HEK293 (cell line): ENCODE data around the gene HP1BP3.
"Not testable (repeated sequence)": the region's sequence is repeated elsewhere in the genome, so short reads cannot be mapped to it uniquely, and the experiment has no call there.

Source experiments
- CTCF ChIA-PET: fragments of 350-600 bp; formaldehyde crosslinking; extraction: SDS; loops from one replicate; lab custom pipeline; 2021; ENCODE audit warnings: antibody characterized with exemption; lab: Yijun Ruan, JAX
- POLR2A ChIA-PET: fragments of 300-600 bp; formaldehyde crosslinking; extraction: SDS; loops from one replicate; lab custom pipeline; 2020; ENCODE audit warnings: antibody characterized with exemption, inconsistent platforms; lab: Yijun Ruan, JAX
- H3K27ac ChIP-seq: fragments of 200-500 bp; sonication (Bioruptor generic); 2 replicates; pipeline ENCODE4 v1.5.1; 2014; ENCODE audit warnings: low read depth, low read length, control low read depth, inconsistent platforms; ENCODE audit errors: extremely low read depth
- H3K36me3 ChIP-seq, 2 experiments: fragments of 200-500 bp in 1 of 2; sonication (Bioruptor generic) in 1 of 2; 1 replicate in 1 of 2; 2 replicates in 1 of 2; pipeline ENCODE4 v1.5.1; 2014 to 2017; ENCODE audit warnings: inconsistent platforms in 2 of 2, low read length in 2 of 2; ENCODE audit not compliant: control insufficient read depth in 2 of 2, insufficient read depth in 1 of 2
- H3K4me1 ChIP-seq: fragments of 200-500 bp; sonication (Bioruptor generic); 2 replicates; pipeline ENCODE4 v1.5.1; 2014; ENCODE audit warnings: mild to moderate bottlenecking, low read length, inconsistent platforms; ENCODE audit not compliant: control insufficient read depth, insufficient read depth
- H3K4me3 ChIP-seq: 2 replicates; pipeline ENCODE4 v1.5.1; 2011; ENCODE audit warnings: low read depth, mild to moderate bottlenecking, control low read depth, low read length, moderate library complexity
- H3K9me3 ChIP-seq: fragments of 200-500 bp; sonication (Bioruptor generic); 2 replicates; pipeline ENCODE4 v1.5.1; 2014; ENCODE audit warnings: low read depth, low read length, inconsistent platforms; ENCODE audit not compliant: control insufficient read depth, insufficient read depth
- FEZF1 ChIP-seq: fragments of 450-650 bp; formaldehyde crosslinking; IDR thresholded peaks from 2 replicates; pipeline ENCODE4 v1.5.1; 2016; ENCODE audit warnings: missing biosample characterization, missing genetic modification characterization
- HOXA7 ChIP-seq: sonication (generic); formaldehyde crosslinking; IDR thresholded peaks from 2 replicates; pipeline ENCODE4 v1.8.1; 2022; ENCODE audit warnings: missing genetic modification reagents, borderline replicate concordance
- MZF1 ChIP-seq: fragments of 450-650 bp; formaldehyde crosslinking; IDR thresholded peaks from 2 replicates; pipeline ENCODE4 v1.5.1; 2017; ENCODE audit warnings: missing biosample characterization, missing genetic modification characterization, borderline replicate concordance
- PATZ1 ChIP-seq: fragments of 450-650 bp; formaldehyde crosslinking; IDR thresholded peaks from 2 replicates; pipeline ENCODE4 v1.5.1; 2016; ENCODE audit warnings: missing biosample characterization, missing genetic modification characterization
- SCRT2 ChIP-seq: fragments of 450-650 bp; formaldehyde crosslinking; IDR thresholded peaks from 2 replicates; pipeline ENCODE4 v1.5.1; 2016; ENCODE audit warnings: missing biosample characterization, missing genetic modification characterization
- SETDB1 ChIP-seq: IDR thresholded peaks from one replicate; pipeline ENCODE4 v1.6.1; 2017; ENCODE audit warnings: mild to moderate bottlenecking, low read length, moderate library complexity, mixed read lengths; ENCODE audit not compliant: insufficient read length
- SP7 ChIP-seq: fragments of 450-650 bp; formaldehyde crosslinking; IDR thresholded peaks from 2 replicates; pipeline ENCODE4 v1.5.1; 2016; ENCODE audit warnings: missing biosample characterization, missing genetic modification characterization
- ZNF121 ChIP-seq: fragments of 450-650 bp; formaldehyde crosslinking; IDR thresholded peaks from 2 replicates; pipeline ENCODE4 v1.5.1; 2016; ENCODE audit warnings: missing biosample characterization, missing genetic modification characterization
- ZNF146 ChIP-seq: fragments of 450-650 bp; formaldehyde crosslinking; IDR thresholded peaks from 2 replicates; pipeline ENCODE4 v1.5.1; 2016; ENCODE audit warnings: missing biosample characterization, missing genetic modification characterization
- ZNF157 ChIP-seq: fragments of 450-650 bp; formaldehyde crosslinking; IDR thresholded peaks from 2 replicates; pipeline ENCODE4 v1.5.1; 2016; ENCODE audit warnings: missing biosample characterization, missing genetic modification characterization
- ZNF202 ChIP-seq: fragments of 450-650 bp; formaldehyde crosslinking; IDR thresholded peaks from 2 replicates; pipeline ENCODE4 v1.5.1; 2016; ENCODE audit warnings: missing biosample characterization, missing genetic modification characterization, borderline replicate concordance
- ZNF292 ChIP-seq: fragments of 450-650 bp; formaldehyde crosslinking; IDR thresholded peaks from 2 replicates; pipeline ENCODE4 v1.5.1; 2016; ENCODE audit warnings: low read depth, missing biosample characterization, missing genetic modification characterization, borderline replicate concordance
- ZNF335 ChIP-seq: fragments of 450-650 bp; formaldehyde crosslinking; conservative IDR thresholded peaks from 2 replicates; pipeline ENCODE4 v1.5.1; 2016; ENCODE audit warnings: missing biosample characterization, missing genetic modification characterization
- ZNF354C ChIP-seq: fragments of 450-650 bp; formaldehyde crosslinking; IDR thresholded peaks from 2 replicates; pipeline ENCODE4 v1.5.1; 2016; ENCODE audit warnings: missing biosample characterization, missing genetic modification characterization, low read depth, borderline replicate concordance
- ZNF362 ChIP-seq: fragments of 450-650 bp; formaldehyde crosslinking; IDR thresholded peaks from 2 replicates; pipeline ENCODE4 v1.5.1; 2016; ENCODE audit warnings: missing biosample characterization, missing genetic modification characterization
- ZNF394 ChIP-seq: fragments of 450-650 bp; formaldehyde crosslinking; IDR thresholded peaks from 2 replicates; pipeline ENCODE4 v1.5.1; 2016; ENCODE audit warnings: missing biosample characterization, missing genetic modification characterization, mild to moderate bottlenecking, moderate library complexity, borderline replicate concordance
- ZNF530 ChIP-seq: fragments of 450-650 bp; formaldehyde crosslinking; IDR thresholded peaks from 2 replicates; pipeline ENCODE4 v1.5.1; 2016; ENCODE audit warnings: low read depth, missing biosample characterization, missing genetic modification characterization
- ZNF544 ChIP-seq: fragments of 450-650 bp; formaldehyde crosslinking; IDR thresholded peaks from 2 replicates; pipeline ENCODE4 v1.5.0; 2017; ENCODE audit warnings: missing biosample characterization, missing genetic modification characterization
- ZNF660 ChIP-seq: fragments of 450-650 bp; IDR thresholded peaks from 2 replicates; pipeline ENCODE4 v1.5.1; 2018; ENCODE audit warnings: missing biosample characterization, mild to moderate bottlenecking, missing genetic modification characterization
- ZNF791 ChIP-seq: fragments of 450-650 bp; formaldehyde crosslinking; IDR thresholded peaks from 2 replicates; pipeline ENCODE4 v1.5.1; 2016; ENCODE audit warnings: missing biosample characterization, missing genetic modification characterization
- ZNF837 ChIP-seq: fragments of 450-650 bp; formaldehyde crosslinking; IDR thresholded peaks from 2 replicates; pipeline ENCODE4 v1.5.1; 2016; ENCODE audit warnings: missing biosample characterization, missing genetic modification characterization
- ZNF843 ChIP-seq: fragments of 450-650 bp; formaldehyde crosslinking; IDR thresholded peaks from 2 replicates; pipeline ENCODE4 v1.5.1; 2016; ENCODE audit warnings: missing biosample characterization, missing genetic modification characterization
- TF ChIP-seq, protein P1 (sequence below): fragments of 450-650 bp; formaldehyde crosslinking; IDR thresholded peaks from 2 replicates; pipeline ENCODE4 v1.5.1; 2016; ENCODE audit warnings: missing biosample characterization, missing genetic modification characterization
- TF ChIP-seq, protein P2 (sequence below): fragments of 450-650 bp; formaldehyde crosslinking; IDR thresholded peaks from 2 replicates; pipeline ENCODE4 v1.5.1; 2017; ENCODE audit warnings: missing biosample characterization, missing genetic modification characterization

Gene HP1BP3

GRCh38 chr1:20790785-20791184 lies 3.7 kb upstream of the HP1BP3 start:
- Histone ChIP-seq H3K36me3 (no peaks in the 10 kb centered on the region; a peak in 1 of 3 replicates), H3K9me3 (no peaks in the 10 kb centered on the region), H3K4me3 (no peak overlapping the region), H3K27ac (no peak overlapping the region), H3K4me1 (peaks cover 3% of the 10 kb centered on the region; the same call in 1 of the 2 replicates)
- POLR2A ChIA-PET: no interaction called here
- CTCF ChIA-PET: interaction anchor here (0.6 kb wide), 1 partner anchor 94 kb away, joined by 3 read pairs; no protein-coding TSS in a partner anchor
- TF ChIP-seq ZNF146 (tag by site-specific recombination) (no peak), ZNF121 (peak; percentile 87), MZF1 (tag by site-specific recombination) (no peak)

- peak; percentile 41; the same call in 1 of the 2 replicates for TF ChIP-seq ZNF362
- H3K36me3 ChIP-seq, H3K27ac ChIP-seq, CTCF ChIA-PET, H3K9me3 ChIP-seq, H3K4me1 ChIP-seq, POLR2A ChIA-PET, H3K4me3 ChIP-seq: not testable (repeated sequence)
Observed at GRCh38 chr1:20789598-20789997, 2.5 kb upstream of the HP1BP3 start.

- H3K36me3 ChIP-seq: no peaks in the 10 kb centered on the region; a peak in 1 of 3 replicates
- H3K9me3 ChIP-seq: no peaks in the 10 kb centered on the region
- ChIA-PET POLR2A (interaction anchor here (1.0 to 2.9 kb wide), 4 partner anchors 14 to 42 kb away, joined by 3 to 22 read pairs (median 10); no protein-coding TSS in a partner anchor), CTCF (no interaction called here)
- peaks cover 3% of the 10 kb centered on the region; the same call in 1 of the 2 replicates for H3K4me1 ChIP-seq
- peak overlapping the region; percentile 98 for H3K4me3 ChIP-seq
- H3K27ac ChIP-seq: peak overlapping the region; percentile 89
- TF ChIP-seq SP7 (tag by site-specific recombination) (peak; percentile 69), ZNF791 (no peak), ZNF335 (peak; percentile 42), ZNF660 (no peak), ZNF354C (tag by site-specific recombination) (no peak), ZNF530 (no peak), ZNF394 (tag by site-specific recombination) (0 out of 2 replicates have a peak, but pooled peaks have one; percentile 18), SCRT2 (no peak), ZNF202 (tag by site-specific recombination) (no peak), FEZF1 (tag by site-specific recombination) (peak; percentile 99), ZNF544 (no peak), PATZ1 (tag by site-specific recombination) (peak; percentile 70), SETDB1 (no peak), ZNF157 (tag by site-specific recombination) (no peak), ZNF837 (no peak), ZNF843 (tag by site-specific recombination) (peak; percentile 90), ZNF292 (tag by site-specific recombination) (no peak), HOXA7 (CRISPR knock-in tag) (no peak)
- TF ChIP-seq, protein P1, sequence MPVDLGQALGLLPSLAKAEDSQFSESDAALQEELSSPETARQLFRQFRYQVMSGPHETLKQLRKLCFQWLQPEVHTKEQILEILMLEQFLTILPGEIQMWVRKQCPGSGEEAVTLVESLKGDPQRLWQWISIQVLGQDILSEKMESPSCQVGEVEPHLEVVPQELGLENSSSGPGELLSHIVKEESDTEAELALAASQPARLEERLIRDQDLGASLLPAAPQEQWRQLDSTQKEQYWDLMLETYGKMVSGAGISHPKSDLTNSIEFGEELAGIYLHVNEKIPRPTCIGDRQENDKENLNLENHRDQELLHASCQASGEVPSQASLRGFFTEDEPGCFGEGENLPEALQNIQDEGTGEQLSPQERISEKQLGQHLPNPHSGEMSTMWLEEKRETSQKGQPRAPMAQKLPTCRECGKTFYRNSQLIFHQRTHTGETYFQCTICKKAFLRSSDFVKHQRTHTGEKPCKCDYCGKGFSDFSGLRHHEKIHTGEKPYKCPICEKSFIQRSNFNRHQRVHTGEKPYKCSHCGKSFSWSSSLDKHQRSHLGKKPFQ (tag by site-specific recombination): peak; percentile 67
- TF ChIP-seq, protein P2, sequence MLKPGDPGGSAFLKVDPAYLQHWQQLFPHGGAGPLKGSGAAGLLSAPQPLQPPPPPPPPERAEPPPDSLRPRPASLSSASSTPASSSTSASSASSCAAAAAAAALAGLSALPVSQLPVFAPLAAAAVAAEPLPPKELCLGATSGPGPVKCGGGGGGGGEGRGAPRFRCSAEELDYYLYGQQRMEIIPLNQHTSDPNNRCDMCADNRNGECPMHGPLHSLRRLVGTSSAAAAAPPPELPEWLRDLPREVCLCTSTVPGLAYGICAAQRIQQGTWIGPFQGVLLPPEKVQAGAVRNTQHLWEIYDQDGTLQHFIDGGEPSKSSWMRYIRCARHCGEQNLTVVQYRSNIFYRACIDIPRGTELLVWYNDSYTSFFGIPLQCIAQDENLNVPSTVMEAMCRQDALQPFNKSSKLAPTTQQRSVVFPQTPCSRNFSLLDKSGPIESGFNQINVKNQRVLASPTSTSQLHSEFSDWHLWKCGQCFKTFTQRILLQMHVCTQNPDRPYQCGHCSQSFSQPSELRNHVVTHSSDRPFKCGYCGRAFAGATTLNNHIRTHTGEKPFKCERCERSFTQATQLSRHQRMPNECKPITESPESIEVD (tag by site-specific recombination): peak; percentile 98
Observed at GRCh38 chr1:20787840-20788795, 1.0 kb upstream of the HP1BP3 start.
